HTR-8/SVneo (cell line): ENCODE results near the gene CHST11.
A peak's percentile ranks its signal among the peaks of the same experiment; 100 is the strongest.

Experiments
- DNase-seq: peaks from one replicate; pipeline ENCODE4 v3.0.0; 2011; ENCODE audit warnings: low spot score, mixed read lengths; ENCODE audit not compliant: insufficient read length
- FAIRE-seq: peaks from 2 replicates; lab custom pipeline; 2011; peaks lifted over from hg19 to GRCh38; lab: Jason Lieb, UNC

Gene CHST11

GRCh38 chr12:104719700-104720338 is 263.1 kb downstream of the CHST11 start:
- no peak for DNase-seq
- FAIRE-seq = no peak

- FAIRE-seq = no peak
- DNase-seq = no peak
Measured at GRCh38 chr12:104720339-104721038, 263.7 kb downstream of the CHST11 start.

- no peak for FAIRE-seq
Measured at GRCh38 chr12:104721039-104721405, 264.3 kb downstream of the CHST11 start.

GRCh38 chr12:104721936-104722335 is 265.2 kb downstream of the CHST11 start:
- FAIRE-seq (no peak), DNase-seq (no peak)

More at GRCh38 chr12:104721039-104721405, 264.3 kb downstream of the CHST11 start:
- DNase-seq = no peak

GRCh38 chr12:104722601-104723534 is 266.1 kb downstream of the CHST11 start:
- no peak for FAIRE-seq
- DNase-seq = no peak

- DNase-seq (no peak), FAIRE-seq (no peak)
Measured at GRCh38 chr12:104723895-104724294, 267.1 kb downstream of the CHST11 start.

GRCh38 chr12:104724992-104725585 is 268.3 kb downstream of the CHST11 start:
- FAIRE-seq (no peak), DNase-seq (no peak)

- DNase-seq (no peak), FAIRE-seq (no peak)
Measured at GRCh38 chr12:104725610-104726009, 268.9 kb downstream of the CHST11 start.

GRCh38 chr12:104727726-104728465 is 271.1 kb downstream of the CHST11 start:
- DNase-seq (no peak), FAIRE-seq (no peak)

GRCh38 chr12:104729091-104729490 is 272.3 kb downstream of the CHST11 start:
- no peak for DNase-seq
- no peak for FAIRE-seq

GRCh38 chr12:104729610-104730446 is 273.1 kb downstream of the CHST11 start:
- no peak for DNase-seq
- FAIRE-seq = no peak

- FAIRE-seq (no peak), DNase-seq (no peak)
Measured at GRCh38 chr12:104730763-104731162, 274.0 kb downstream of the CHST11 start.

GRCh38 chr12:104733717-104734175 is 277.0 kb downstream of the CHST11 start:
- FAIRE-seq (no peak), DNase-seq (peak; percentile 18)

GRCh38 chr12:104734541-104735095 is 277.9 kb downstream of the CHST11 start:
- FAIRE-seq (no peak), DNase-seq (no peak)

GRCh38 chr12:104735801-104736200 is 279.1 kb downstream of the CHST11 start:
- DNase-seq = no peak
- no peak for FAIRE-seq

- FAIRE-seq = no peak
Measured at GRCh38 chr12:104736307-104736706, 279.6 kb downstream of the CHST11 start.

GRCh38 chr12:104737113-104737512 is 280.4 kb downstream of the CHST11 start:
- FAIRE-seq (no peak), DNase-seq (no peak)

More at GRCh38 chr12:104736307-104736706, 279.6 kb downstream of the CHST11 start:
- no peak for DNase-seq

GRCh38 chr12:104737791-104738301 is 281.1 kb downstream of the CHST11 start:
- DNase-seq = no peak
- FAIRE-seq = no peak
